ENCODE results near the gene KIF25.

KIF25 gene

GRCh38 chr6:168091381-168092264 is 94.2 kb downstream of the KIF25 start:
- no peak for DNase-seq

- no peak for DNase-seq
Measured at GRCh38 chr6:168092541-168092940, 95.1 kb downstream of the KIF25 start.

GRCh38 chr6:168093071-168093505 is 95.6 kb downstream of the KIF25 start:
- DNase-seq, result no peak

- no peak for DNase-seq
Measured at GRCh38 chr6:168093634-168094033, 96.2 kb downstream of the KIF25 start.
